K562 (cell line): ENCODE measurements around the gene TMPRSS11D. TPM values are rescaled to one million over a fixed set of nuclear protein-coding genes. Genes with fewer than 3 reads are reported as not detected.

Experiments
- ATAC-seq: fragments of 200-7000 bp; cut with Tn5 transposase; 3 replicates; pipeline ENCODE4 v1.9.1; 2020; ENCODE audit warnings: moderate library complexity
- BruUV-seq: library from RNA; stranded (reverse); fragments of 400-500 nt; replicated peaks from 2 replicates; lab custom pipeline; 2021; lab: Mats Ljungman, UMichigan
- CTCF ChIA-PET: fragments of 300-600 bp; formaldehyde crosslinking; extraction: SDS; loops from one replicate; lab custom pipeline; 2021; ENCODE audit warnings: low intra/inter-chr PET ratio; lab: Yijun Ruan, JAX
- POLR2A ChIA-PET: fragments of 300-600, 350-650 bp; sonication (Branson Sonifier 250); formaldehyde crosslinking; extraction: SDS; loops from one replicate; lab custom pipeline; 2021; ENCODE audit warnings: antibody characterized with exemption, inconsistent platforms; lab: Yijun Ruan, JAX
- DNase-seq, 4 experiments: peaks; one replicate each; pipeline versions ENCODE4 v3.0.0 to v3.0.0-alpha.2; 2011 to 2018; ENCODE audit warnings: low spot score in 3 of 4, mixed read lengths in 3 of 4; ENCODE audit errors: extremely low read depth in 1 of 4
- FAIRE-seq: peaks from 2 replicates; lab custom pipeline; 2011; peaks lifted over from hg19 to GRCh38; lab: Jason Lieb, UNC
- H2AFZ ChIP-seq: 2 replicates; pipeline ENCODE4 v1.6.0; 2011; ENCODE audit warnings: low read depth, low read length, control low read depth, inconsistent platforms
- H3K27ac ChIP-seq: fragments of 200-600 bp; 3 replicates; pipeline ENCODE4 v1.8.0; 2011; ENCODE audit warnings: low read depth, mild to moderate bottlenecking, control low read depth, inconsistent platforms, low read length, moderate library complexity, mixed read lengths; ENCODE audit errors: extremely low read depth
- H3K27me3 ChIP-seq, 2 experiments: fragments of 300-600 bp in 1 of 2; 2 replicates in 1 of 2; 3 replicates in 1 of 2; pipeline versions ENCODE4 v1.6.0 to v1.8.0; 2011; ENCODE audit warnings: inconsistent platforms in 2 of 2, low read length in 2 of 2, mild to moderate bottlenecking in 1 of 2, mixed read lengths in 1 of 2, moderate library complexity in 1 of 2; ENCODE audit not compliant: control insufficient read depth in 2 of 2, insufficient read depth in 2 of 2
- H3K36me3 ChIP-seq: fragments of 300-600 bp; 3 replicates; pipeline ENCODE4 v1.8.0; 2011; ENCODE audit warnings: mild to moderate bottlenecking, low read length, inconsistent platforms; ENCODE audit not compliant: control insufficient read depth, insufficient read depth
- H3K4me1 ChIP-seq, 2 experiments: fragments of 200-600 bp in 1 of 2; replicated peaks in 1 of 2; 2 replicates in 1 of 2; 3 replicates in 1 of 2; pipeline versions ENCODE4 v1.5.1 to v1.8.0; 2011; ENCODE audit warnings: inconsistent platforms in 2 of 2, low read length in 2 of 2, mild to moderate bottlenecking in 1 of 2, mixed read lengths in 1 of 2, moderate library complexity in 1 of 2; ENCODE audit not compliant: control insufficient read depth in 2 of 2, insufficient read depth in 2 of 2
- H3K4me2 ChIP-seq: 2 replicates; pipeline ENCODE4 v1.6.1; 2011; ENCODE audit warnings: low read length, control low read depth, inconsistent platforms, mixed read lengths; ENCODE audit not compliant: insufficient read depth
- H3K4me3 ChIP-seq: fragments of 200-600 bp; sonication (generic), shearing (Covaris generic); 2 replicates; pipeline ENCODE4 v1.5.1; 2016; ENCODE audit warnings: control low read depth, inconsistent platforms
- H3K79me2 ChIP-seq: fragments of 200-600 bp; 3 replicates; pipeline ENCODE4 v1.8.0; 2011; ENCODE audit warnings: low read length, inconsistent platforms; ENCODE audit not compliant: control insufficient read depth, insufficient read depth
- H3K9ac ChIP-seq, 2 experiments: 2 replicates each; pipeline versions ENCODE4 v1.6.0 to v1.6.1; 2011; ENCODE audit warnings: low read depth in 2 of 2, low read length in 2 of 2, control low read depth in 1 of 2, inconsistent platforms in 1 of 2, mild to moderate bottlenecking in 1 of 2, mixed read lengths in 1 of 2; ENCODE audit not compliant: insufficient read depth in 1 of 2
- H3K9me1 ChIP-seq: one replicate; pipeline ENCODE4 v1.6.0; 2011; ENCODE audit warnings: inconsistent platforms, mild to moderate bottlenecking, low read length, moderate library complexity; ENCODE audit not compliant: control insufficient read depth, insufficient read depth
- H3K9me3 ChIP-seq: replicated peaks from 2 replicates; pipeline ENCODE4 v1.5.1; 2011; ENCODE audit warnings: low read depth, low read length, inconsistent platforms; ENCODE audit not compliant: control insufficient read depth, insufficient read depth
- H4K20me1 ChIP-seq: replicated peaks from 2 replicates; pipeline ENCODE4 v1.6.1; 2011; ENCODE audit warnings: low read length, inconsistent platforms, mixed read lengths; ENCODE audit not compliant: control insufficient read depth, insufficient read depth
- CBX1 ChIP-seq: sonication (generic); IDR thresholded peaks from 2 replicates; pipeline ENCODE4 v1.6.1; 2016; ENCODE audit warnings: antibody characterized with exemption, low read depth, mild to moderate bottlenecking
- KAT7 ChIP-seq: sonication (generic); formaldehyde crosslinking; IDR thresholded peaks from 2 replicates; pipeline ENCODE4 v1.8.0; 2022; ENCODE audit warnings: missing genetic modification reagents, mild to moderate bottlenecking, borderline replicate concordance
- MTA3 ChIP-seq: fragments of 450-650 bp; formaldehyde crosslinking; IDR thresholded peaks from 2 replicates; pipeline ENCODE4 v1.6.1; 2017; ENCODE audit warnings: mild to moderate bottlenecking, borderline replicate concordance
- NFIX ChIP-seq: fragments of 250-450 bp; sonication (Bioruptor Pico); IDR thresholded peaks from 2 replicates; pipeline ENCODE4 v1.4.0; 2020; ENCODE audit warnings: low read depth, mild to moderate bottlenecking, moderate library complexity
- ZNF282 ChIP-seq: sonication (generic); formaldehyde crosslinking; IDR thresholded peaks from 2 replicates; pipeline ENCODE4 v1.8.1; 2023; ENCODE audit warnings: missing genetic modification reagents
- ZNF449 ChIP-seq: fragments of 250-450 bp; sonication (Bioruptor Pico); IDR thresholded peaks from 2 replicates; pipeline ENCODE4 v1.8.0; 2022; ENCODE audit warnings: moderate library complexity, mild to moderate bottlenecking, inconsistent platforms
- ZNF668 ChIP-seq: fragments of 250-450 bp; sonication (Bioruptor Pico); IDR thresholded peaks from 2 replicates; pipeline ENCODE4 v1.8.0; 2022; ENCODE audit warnings: mild to moderate bottlenecking, inconsistent platforms
- WGBS: fragments of 100-300 bp; shearing (Covaris generic); methylation state at CpG from one replicate; pipeline ENCODE4 v1.1.6; 2016; ENCODE audit warnings: low coverage, mixed read lengths; ENCODE audit not compliant: insufficient coverage; ENCODE audit errors: missing lambda C conversion rate; 5-methylcytosine and 5-hydroxymethylcytosine counted together
- in situ Hi-C: fragments of 300-500 bp; cut with MboI; formaldehyde crosslinking; loops from 4 replicates; pipeline ENCODE4 v1.15.0; 2018; ENCODE audit warnings: inconsistent platforms, mixed read lengths
- intact Hi-C: fragments of 100-400 bp; cut with micrococcal nuclease; formaldehyde crosslinking; loops from 2 replicates; pipeline ENCODE4 v1.14.2; 2022
- polyA plus RNA-seq, 8 experiments: library from polyadenylated mRNA; depleted of rRNA in 4 of 8; stranded (reverse) in 5 of 8; unstranded in 3 of 8; fragments of >200 nt; fragmentation: Nextera tagmentation in 2 of 8; fragmentation: Illumina TruSeq in 1 of 8; extraction: Ambion mirVana in 2 of 8; extraction: Trizol in 1 of 8; gene quantifications; 2 replicates each; pipeline versions ENCODE4 v1.2.1 to v1.2.3, GENCODE V29; 2011 to 2014; ENCODE audit warnings: inconsistent platforms in 1 of 8, missing spikeins in 1 of 8
- total RNA-seq, 7 experiments: library from RNA; depleted of rRNA in 6 of 7; stranded (reverse); fragments of >200 nt in 6 of 7; fragmentation: Illumina TruSeq in 2 of 7; extraction: Trizol in 2 of 7; gene quantifications; 2 replicates each; pipeline versions ENCODE4 v1.2.1 to v1.2.3, GENCODE V29; 2011 to 2021; ENCODE audit warnings: low replicate concordance in 1 of 7

TMPRSS11D gene
- total and polyA plus RNA-seq, 9 of the 15 experiments (the other 6 are each of a cell fraction or from before 2014, with no cell fraction given): not detected

GRCh38 chr4:67880866-67881610 is 2.8 kb downstream of the TMPRSS11D start:
- H3K9me1 ChIP-seq: no peaks in the 10 kb centered on the region
- no peaks in the 10 kb centered on the region for H3K27me3 ChIP-seq
- H3K4me3 ChIP-seq: no peak overlapping the region
- in situ Hi-C loops: no loop called here
- H3K79me2 ChIP-seq: no peaks in the 10 kb centered on the region
- POLR2A ChIA-PET: interaction anchor here (0.6 kb wide), 1 partner anchor 48 kb away, joined by 3 read pairs; no protein-coding TSS in a partner anchor
- no peak overlapping the region for H3K4me2 ChIP-seq
- H2AFZ ChIP-seq: no peak overlapping the region
- H3K27ac ChIP-seq: no peak overlapping the region
- FAIRE-seq: no peak
- no peaks in the 10 kb centered on the region for H3K4me1 ChIP-seq
- DNase-seq: no peak
- 7% methylated on average over 1 of the region's 1 CpG for WGBS
- TF ChIP-seq ZNF282 (no peak), KAT7 (no peak), ZNF449 (no peak), NFIX (CRISPR knock-in tag) (no peak), MTA3 (no peak), ZNF668 (CRISPR knock-in tag) (no peak), CBX1 (no peak)
- TF ChIP-seq, all 486 proteins: peak for 0
- H3K9me3 ChIP-seq: no peaks in the 10 kb centered on the region
- intact Hi-C loops: no loop called here
- H4K20me1 ChIP-seq: no peaks in the 10 kb centered on the region
- H3K9ac ChIP-seq: no peak overlapping the region
- ATAC-seq: no peak
- BruUV-seq: no TSS peak
- no peaks in the 10 kb centered on the region for H3K36me3 ChIP-seq
- CTCF ChIA-PET: interaction anchor here (0.5 kb wide), 1 partner anchor 36 kb away, joined by 3 read pairs; no protein-coding TSS in a partner anchor
